ENCODE data around the gene NR2C2. TPM values are rescaled to one million over a fixed set of nuclear protein-coding genes. Genes with fewer than 3 reads are reported as not detected.
"Not testable (repeated sequence)": the region's sequence is repeated elsewhere in the genome, so short reads cannot be mapped to it uniquely, and the experiment has no call there.

Gene NR2C2
- total RNA-seq, 1 donor from 2014 or later, result 28.6 TPM

DNA sequence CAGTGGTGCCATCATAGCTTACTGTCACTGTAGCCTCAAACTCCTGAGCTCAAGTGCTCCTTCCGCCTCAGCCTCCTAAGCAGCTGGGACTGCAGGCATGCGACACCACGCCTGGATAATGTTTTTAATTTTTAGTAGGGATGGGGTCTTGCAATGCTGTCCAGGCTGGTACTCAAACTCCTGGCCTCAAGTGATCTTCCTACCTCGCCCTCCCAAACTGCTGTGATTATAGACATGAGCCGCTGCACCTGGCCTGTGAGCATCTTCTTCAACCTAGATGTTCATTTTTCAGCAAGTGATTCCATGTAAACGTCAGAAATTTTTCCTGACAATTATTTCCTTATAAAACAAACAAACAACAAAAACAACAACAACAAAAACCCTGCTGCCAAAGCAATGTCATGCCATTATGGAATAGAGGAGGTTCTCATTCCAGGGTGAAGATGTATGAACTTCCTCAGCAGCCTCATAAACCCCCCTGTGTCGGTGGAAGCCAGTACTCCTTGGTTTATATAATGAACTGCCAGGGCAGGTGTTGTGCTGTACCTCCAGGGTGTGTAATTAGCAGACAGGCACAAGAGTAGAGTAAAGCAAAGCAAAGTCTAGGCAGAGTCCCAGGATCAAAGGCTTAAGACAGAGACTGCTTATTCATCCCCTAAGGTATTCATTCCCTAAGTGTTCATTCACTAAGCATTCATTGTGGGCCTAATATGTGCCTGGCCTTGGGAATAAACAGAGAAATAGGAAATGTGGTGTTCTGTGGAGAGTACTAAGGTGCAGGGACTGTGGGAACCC, 44.6 kb downstream of the NR2C2 start:
- intact Hi-C loops (cut with DNase I), result loop anchor here (5.0 kb wide), 1 partner anchor 45 kb away; the partner anchor contains the start of gene NR2C2
- ATAC-seq (no peak), DNase-seq (ENCODE audit: missing footprints) (peak; percentile 55)

DNA sequence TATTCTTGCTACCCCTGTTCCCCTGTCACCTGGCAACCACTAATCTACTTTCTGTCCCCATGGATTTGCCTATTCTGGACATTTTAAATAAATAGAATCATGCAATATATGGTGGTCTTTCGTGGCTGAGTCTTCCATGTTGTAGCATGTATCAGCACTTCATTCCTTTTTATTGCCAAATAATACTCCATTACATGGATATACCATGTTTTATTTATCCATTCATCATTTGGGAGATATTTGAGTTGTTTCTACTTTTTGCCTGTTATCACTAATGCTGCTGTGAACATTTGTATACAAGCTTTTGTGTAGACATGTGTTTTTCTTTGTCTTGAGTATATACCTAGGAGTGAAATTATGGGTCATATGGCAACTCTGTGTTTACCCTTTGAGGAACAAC, 50.6 kb downstream of the NR2C2 start:
- intact Hi-C loops (cut with DNase I), result no loop called here
- DNase-seq (ENCODE audit: missing footprints) (no peak), ATAC-seq (no peak)

DNA sequence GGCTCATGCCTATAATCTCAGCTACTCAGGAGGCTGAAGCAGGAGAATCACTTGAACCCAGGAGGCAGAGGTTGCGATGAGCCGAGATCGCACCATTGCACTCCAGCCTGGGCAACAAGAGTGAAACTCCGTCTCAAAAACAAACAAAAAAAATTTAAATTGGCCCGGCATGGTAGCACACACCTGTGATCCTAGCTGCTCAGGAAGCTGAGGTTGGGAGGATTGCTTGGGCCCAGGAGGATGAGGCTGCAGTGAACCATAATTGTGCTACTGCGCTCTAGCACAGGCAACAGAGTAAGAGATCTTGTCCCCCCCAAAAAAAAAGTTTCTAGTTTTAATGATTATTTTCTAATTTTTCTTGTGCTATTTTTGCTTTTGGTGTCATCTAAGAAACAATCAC, 51.8 kb downstream of the NR2C2 start:
- ATAC-seq; DNase-seq (ENCODE audit: missing footprints); intact Hi-C loops (cut with DNase I): not testable (repeated sequence)

DNA sequence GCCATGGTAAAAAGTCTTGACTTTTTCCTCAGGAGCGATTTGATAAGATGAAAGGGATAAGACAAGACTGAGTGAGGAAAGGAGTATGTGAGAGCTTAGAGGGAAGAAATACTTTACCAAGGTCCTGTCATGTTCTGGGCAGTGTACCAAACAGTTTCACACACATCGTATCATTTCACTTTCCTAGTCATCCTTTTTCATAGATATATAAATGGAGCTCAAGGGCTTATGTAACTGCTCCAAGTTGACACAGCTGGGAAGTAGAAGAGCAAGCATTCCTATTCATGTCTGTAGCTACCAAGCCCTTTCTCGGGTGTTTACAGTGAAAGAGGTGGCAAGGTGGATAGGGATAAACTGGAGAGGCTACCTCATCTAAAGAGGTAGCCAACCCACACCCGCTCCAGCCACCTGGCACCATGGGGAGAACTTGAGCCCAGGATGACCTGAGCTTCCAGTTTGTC, 60.3 kb downstream of the NR2C2 start:
- intact Hi-C loops (cut with DNase I), result loop anchor here (5.0 kb wide), 1 partner anchor 60 kb away; the partner anchor contains the start of gene NR2C2
- DNase-seq (ENCODE audit: missing footprints), result no peak
- peak; percentile 68 for ATAC-seq

DNA sequence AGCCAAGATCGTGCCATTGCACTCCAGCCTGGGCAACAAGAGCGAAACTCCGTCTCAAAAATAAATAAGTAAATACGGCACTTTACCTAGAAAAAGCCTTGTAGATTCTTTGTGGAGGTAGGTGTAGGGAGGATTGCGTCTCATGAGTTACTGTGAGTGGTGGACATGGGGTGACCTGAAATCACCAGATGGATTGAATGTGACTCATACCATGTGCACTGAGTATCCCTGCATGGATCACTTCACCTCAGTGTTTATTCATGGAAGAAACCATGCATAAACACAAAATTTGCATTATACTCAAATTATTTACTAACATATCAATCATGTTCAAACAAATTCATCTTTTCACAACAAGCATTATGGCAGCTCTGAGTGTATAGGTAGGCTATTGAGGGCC, 61.8 kb downstream of the NR2C2 start:
- intact Hi-C loops (cut with DNase I), result loop anchor here (5.0 kb wide), 1 partner anchor 62 kb away; the partner anchor contains the start of gene NR2C2
- DNase-seq (ENCODE audit: missing footprints) (no peak), ATAC-seq (no peak)

DNA sequence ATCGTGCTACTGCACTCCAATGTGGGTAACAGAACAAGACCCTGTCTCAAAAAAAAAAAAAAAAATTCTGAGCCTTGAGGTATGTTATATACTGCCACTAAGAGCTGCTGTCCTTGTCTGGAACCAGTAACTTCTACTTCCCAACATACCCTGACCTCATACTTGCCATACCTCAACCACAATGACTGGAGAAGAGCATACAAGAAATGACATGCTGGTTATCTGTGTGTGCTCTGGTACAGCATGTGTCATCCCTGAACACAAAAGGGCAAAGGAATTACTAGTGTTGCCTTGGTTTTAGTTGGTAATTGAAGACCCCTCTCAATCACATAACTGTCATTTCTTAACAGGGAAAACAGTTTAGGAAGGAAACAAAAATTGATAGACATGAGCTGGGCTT, 63.3 kb downstream of the NR2C2 start:
- intact Hi-C loops (cut with DNase I), result no loop called here
- DNase-seq (ENCODE audit: missing footprints) (no peak), ATAC-seq (no peak)

DNA sequence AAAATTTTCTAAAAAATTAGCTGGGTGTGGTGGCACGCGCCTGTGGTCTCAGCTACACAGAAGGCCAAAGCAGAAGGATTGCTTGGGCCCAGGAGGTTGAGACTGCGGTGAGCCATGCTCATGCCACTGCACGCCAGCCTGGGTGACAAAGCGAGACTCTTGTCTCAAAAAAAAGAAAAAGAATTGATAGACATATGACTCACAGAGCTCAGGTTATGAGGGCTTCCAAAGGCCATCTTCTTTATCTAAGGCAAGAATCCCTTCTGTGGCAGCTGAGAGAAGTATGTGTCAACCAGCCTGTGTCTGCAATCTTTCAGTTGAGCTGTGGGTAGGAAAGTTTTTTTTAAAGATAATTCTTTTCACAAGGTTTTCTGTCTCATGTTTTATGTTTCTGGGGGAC, 63.8 kb downstream of the NR2C2 start:
- intact Hi-C loops (cut with DNase I), result no loop called here

DNA sequence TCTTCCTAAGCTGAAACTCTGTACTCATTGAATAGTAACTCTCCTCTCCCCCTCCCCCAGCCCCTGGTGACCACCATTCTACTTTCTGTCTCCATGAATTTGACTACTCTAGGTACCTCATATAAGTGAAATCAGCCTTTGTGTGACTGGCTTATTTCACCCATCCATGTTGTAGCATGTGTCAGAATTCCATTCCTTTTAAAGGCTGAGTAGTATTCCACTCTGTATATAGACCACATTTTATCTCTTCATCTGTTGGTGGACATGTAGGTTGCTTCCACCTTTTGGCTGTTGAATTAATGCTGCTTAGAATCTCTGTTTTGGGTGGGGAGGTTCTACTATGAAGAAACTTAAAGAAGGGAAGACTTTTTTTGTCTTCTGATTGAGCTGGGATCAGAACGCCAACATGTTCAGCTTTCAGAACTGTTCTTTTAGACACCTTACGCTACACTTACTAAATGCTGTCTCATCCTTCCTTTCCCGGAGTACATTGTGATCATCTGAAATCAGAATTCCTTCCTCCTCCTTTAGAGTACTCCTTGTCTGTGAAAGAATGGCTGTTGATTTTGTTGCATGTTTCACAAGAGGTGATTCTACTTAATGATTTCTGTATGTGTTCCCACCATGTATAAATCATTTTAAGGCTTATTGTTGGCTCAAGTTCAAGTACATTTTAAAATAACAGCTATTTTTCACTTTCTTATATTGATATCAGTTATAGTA, 67.4 kb downstream of the NR2C2 start:
- ATAC-seq (no peak), DNase-seq (ENCODE audit: missing footprints) (no peak)
- intact Hi-C loops (cut with DNase I), result no loop called here

More for the DNA sequence above, 63.8 kb downstream of the NR2C2 start:
- no peak for ATAC-seq
- DNase-seq (ENCODE audit: missing footprints), result no peak

DNA sequence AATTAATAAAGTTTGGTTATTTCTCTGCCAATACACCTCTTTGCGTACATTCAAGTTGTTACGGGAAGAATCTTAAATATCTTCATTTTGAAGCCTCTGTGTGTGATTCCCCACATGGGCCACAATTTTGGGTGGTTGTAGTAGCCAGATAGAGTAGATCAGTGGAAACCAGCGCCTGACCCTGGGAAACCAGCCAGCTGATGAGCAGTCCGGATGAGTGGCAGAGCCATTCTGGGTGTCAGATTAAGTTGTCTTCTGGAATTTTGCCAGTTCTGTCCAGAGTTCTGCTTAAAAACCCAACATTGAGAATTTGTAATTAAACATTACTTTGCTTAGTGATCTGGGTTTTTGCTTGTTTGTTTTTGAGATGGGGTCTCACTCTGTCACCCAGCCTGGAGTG, 68.1 kb downstream of the NR2C2 start:
- DNase-seq (ENCODE audit: missing footprints) (no peak), ATAC-seq (no peak)
- intact Hi-C loops (cut with DNase I), result no loop called here

DNA sequence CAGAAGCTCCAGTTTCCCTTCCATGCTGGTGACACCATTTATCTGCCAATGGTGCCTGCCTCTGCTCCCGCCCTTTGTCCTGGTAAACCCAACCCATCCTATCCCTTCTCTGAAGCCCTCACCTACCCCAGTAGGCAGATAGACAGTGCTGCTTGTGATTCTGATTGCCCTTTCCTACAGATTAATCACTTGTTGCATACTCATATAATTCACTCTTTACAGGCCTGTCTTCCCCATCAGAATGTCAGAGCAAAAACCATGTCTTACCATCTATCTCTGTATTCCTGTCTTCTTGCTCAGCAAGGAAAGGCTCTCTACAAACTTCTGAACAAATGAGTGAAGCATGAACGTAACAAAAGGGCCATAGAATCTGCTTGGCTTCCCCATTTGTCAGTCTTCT, 69.8 kb downstream of the NR2C2 start:
- intact Hi-C loops (cut with DNase I), result no loop called here
- DNase-seq (ENCODE audit: missing footprints) (no peak), ATAC-seq (no peak)

DNA sequence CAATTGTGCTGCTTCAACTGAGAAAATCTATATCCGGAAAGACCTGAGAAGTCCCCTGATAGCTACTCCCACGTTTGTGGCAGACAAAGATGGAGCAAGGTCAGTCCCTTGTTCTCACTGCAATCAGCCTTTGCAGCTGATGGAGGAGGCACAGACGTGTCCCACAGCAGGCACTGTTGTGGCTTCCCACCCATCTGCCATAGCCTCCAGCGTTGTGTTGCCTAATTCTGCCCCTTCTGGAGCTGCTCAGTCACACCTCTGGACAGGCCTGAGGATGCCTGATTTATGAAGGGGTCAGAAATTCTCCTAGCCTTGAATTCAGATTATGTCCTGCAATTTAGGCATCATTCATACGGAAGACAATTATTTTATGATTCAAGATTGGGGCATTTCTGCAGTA, 75.9 kb downstream of the NR2C2 start:
- ATAC-seq (peak; percentile 44), DNase-seq (ENCODE audit: missing footprints) (no peak)
- intact Hi-C loops (cut with DNase I), result no loop called here

DNA sequence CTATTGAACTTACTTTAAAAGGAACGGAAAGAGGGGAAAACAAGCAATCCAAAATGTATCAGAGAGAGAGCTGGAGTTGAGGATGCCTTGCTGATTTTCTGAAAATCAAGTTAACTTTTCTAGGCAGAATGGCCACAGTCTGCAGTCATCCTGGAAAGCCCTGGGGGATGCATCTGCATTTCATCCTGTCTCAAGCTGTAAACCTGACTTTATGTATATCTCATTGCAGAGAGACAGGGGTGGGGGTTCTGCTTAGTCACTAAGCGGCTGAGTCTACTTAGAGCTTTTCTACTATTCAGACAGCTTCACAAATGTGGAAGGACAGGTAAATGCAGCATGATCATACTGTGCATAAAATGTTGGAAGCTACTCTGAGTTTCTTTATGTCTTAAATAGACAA, 76.3 kb downstream of the NR2C2 start:
- DNase-seq (ENCODE audit: missing footprints) (no peak), ATAC-seq (no peak)
- intact Hi-C loops (cut with DNase I), result no loop called here

DNA sequence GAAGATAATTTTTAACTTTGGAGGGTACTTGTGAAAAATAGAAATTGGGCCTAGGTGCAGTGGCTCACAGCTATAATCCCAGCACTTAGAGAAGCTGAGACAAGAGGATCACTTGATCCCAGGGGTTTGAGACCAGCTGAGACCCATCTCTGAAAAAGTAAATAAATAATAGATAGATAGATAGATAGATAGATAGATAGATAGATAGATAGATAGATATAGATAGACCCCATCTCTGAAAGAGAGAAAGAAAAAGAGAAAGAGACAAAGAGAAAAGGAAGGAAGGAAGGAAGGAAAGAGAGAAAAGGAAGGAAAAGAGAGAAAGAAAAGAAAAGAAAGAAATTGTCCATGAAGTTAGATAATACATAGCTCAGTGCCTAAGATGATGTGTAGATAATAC, 82.2 kb downstream of the NR2C2 start:
- no peak for DNase-seq (ENCODE audit: missing footprints)
- ATAC-seq, result no peak
- intact Hi-C loops (cut with DNase I), result no loop called here

DNA sequence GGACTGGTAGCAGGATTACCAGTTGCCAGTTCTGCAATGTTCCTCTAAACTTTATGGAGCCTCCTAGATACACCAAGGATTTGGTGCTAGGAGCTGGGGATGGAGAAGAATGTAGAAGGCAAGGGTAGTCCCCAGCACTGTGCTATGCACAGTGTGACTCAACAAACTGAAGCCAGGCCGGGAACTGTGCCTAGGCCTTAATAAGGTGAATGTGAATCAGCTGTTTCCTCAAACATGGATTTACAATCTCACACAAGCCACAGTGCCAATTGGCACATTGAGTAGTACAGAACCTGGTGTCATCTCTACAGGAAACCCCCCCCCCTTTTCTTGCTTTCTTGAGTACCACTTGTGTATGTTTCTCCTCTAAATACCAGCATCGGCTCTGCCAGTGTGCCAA, 85.3 kb downstream of the NR2C2 start:
- no peak for DNase-seq (ENCODE audit: missing footprints)
- ATAC-seq, result no peak
- intact Hi-C loops (cut with DNase I), result no loop called here

DNA sequence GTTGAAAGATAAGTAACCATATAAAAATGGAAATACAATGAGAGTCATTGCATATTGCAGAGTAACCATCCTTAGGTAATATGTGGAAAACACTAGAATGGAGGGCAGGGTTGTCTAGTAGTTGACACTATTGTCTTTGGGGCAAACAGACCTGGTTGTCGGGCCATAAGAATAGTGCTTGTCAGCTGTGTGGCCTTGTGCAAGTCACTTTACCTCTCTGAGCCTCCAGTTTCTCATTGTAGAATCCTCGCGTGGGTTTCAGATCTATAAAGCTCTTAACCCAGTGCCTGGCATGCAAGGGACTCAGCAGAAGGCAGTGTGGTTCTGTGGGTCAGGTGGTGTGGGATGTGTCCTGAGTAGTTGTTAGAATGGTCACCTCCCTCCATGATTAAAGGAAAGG, 85.7 kb downstream of the NR2C2 start:
- DNase-seq (ENCODE audit: missing footprints) (no peak), ATAC-seq (no peak)
- intact Hi-C loops (cut with DNase I), result no loop called here

DNA sequence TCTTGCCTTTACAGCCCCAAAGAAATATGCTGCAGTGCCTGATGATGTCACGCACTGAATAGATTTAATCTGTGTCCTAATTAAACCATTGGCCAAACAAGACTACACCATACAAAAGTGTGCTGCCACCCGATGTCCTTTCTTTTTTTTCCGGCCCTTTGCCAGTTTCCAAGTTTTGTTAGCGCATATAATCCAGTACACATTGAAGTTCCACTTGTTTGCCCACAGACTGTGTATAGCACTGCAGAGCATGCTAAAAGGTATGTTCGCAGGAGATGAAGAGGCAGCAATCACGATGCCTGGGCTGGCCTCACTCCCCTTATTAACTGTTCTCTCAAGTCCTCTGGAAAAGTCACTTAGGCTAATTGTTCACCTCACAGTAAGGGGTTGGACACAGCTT, 90.9 kb downstream of the NR2C2 start:
- intact Hi-C loops (cut with DNase I), result no loop called here
- DNase-seq (ENCODE audit: missing footprints) (no peak), ATAC-seq (no peak)

DNA sequence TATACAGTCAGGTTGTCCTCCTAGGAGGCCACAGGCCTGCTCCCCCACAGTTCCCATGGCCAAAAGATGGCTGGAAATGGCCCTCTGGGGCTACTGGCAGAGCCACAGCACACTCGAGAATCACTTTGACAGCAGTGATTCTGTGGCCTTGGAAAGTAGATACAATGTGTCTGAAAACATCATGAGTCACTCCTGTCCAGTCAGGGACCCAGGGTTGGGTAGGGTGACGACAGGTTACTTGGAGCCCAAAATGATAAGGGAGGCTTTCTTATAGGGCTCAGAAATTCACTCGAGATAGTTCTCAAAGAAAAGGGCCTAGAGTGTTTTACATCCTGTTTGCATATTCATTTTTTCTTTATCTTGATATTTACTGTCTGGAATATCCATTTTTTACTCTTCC, 93.5 kb downstream of the NR2C2 start:
- intact Hi-C loops (cut with DNase I), result no loop called here
- ATAC-seq (peak; percentile 61), DNase-seq (ENCODE audit: missing footprints) (no peak)

DNA sequence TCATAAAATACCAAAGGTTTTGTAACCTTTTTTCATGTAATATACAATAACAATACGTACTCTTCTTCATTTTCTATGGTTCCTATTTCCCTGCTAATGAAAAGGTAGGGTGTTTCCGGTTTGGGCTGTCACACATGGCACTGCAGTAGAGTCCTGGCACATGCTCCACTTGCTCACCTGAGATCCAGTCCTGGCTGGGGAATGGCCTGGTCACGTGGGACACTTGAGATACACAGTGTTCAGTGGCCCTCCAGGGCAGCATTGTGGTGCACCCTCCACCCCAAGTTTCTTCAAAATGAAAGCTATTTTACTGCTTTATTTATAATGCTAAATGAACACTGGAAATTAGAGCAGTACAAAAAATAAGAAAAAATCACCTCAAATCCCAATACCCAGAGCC, 94.6 kb downstream of the NR2C2 start:
- ATAC-seq (no peak), DNase-seq (ENCODE audit: missing footprints) (no peak)
- intact Hi-C loops (cut with DNase I), result no loop called here

DNA sequence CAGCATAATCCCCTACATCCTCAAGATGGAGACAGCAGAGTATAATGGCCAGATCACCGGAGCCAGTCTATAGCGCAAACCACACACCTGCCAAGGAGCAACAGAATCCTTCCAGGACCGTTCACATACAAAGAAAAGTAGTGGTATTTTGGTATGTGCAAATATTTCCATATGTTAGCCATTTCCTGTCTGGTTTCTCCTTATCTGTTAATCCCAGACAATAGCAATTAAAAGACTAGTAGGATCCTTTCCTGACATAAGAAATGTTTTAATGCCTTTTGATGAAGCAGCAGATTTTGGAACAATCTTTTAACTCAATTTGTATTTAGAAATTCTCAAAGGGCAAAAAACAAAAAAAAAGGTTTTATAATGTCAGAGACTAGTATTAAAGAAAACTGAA, 95.6 kb downstream of the NR2C2 start:
- ATAC-seq (no peak), DNase-seq (ENCODE audit: missing footprints) (no peak)
- intact Hi-C loops (cut with DNase I), result no loop called here
